ENCODE measurements around the gene SLC25A34. TPM values are rescaled to one million over a fixed set of nuclear protein-coding genes. Genes with fewer than 3 reads are reported as not detected.

The SLC25A34 gene
- total RNA-seq, 4 donors from 2014 or later, result 0.66 to 0.97 (median 0.76) TPM

DNA sequence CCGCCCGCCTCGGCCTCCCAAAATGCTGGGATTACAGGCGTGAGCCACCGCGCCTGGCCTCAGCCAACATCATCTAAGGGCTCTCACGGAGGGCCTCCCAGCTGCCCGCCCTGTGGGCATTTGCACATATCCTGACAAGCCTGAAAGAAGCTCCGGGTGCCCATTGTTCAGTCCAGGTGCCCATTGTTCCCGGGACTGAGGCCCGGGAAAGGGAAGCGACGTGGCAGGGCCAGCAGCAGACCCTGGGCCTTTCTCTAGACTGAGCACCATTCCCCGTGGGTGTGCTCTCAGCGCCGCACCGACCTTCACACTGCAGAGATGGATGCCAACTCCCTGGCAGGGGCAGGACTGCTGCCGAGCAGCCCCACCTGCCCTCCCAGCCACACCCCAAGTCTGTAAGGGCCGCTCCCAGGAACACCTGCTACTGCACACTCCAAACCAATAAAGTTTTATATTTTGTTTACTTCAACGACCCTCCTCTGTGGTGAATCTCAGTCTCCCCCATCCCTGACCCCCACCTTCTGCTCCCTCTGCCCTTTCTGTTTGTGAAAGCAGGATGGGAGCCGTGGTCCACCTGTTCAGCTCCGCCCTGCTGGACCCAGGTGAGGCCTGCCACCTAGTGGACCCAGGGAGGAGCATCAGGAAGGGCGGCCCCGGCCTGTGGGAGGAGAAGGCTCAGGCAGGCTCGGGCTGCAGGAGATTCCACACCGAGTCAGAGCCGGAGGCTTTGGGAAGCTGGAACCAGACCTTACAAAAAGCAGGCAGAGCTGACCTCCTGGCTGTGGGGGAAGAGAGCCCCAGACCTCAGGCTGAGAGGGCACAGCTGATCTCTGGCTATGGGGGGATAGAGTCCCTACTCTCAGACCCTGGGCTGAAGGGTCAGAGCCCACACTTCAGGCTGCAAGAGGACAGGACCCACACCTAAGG lies 5.1 kb downstream of the SLC25A34 start:
- no peaks in the 10 kb centered on the region for H3K9me3 ChIP-seq
- no peak overlapping the region for H3K4me3 ChIP-seq
- H3K36me3 ChIP-seq, result peaks cover 0 to 4% (median 0%) of the 10 kb centered on the region in 4 donors
- peaks cover 8 to 21% (median 16%) of the 10 kb centered on the region in 4 donors for H3K4me1 ChIP-seq
- WGBS, result 71% methylated on average over 19 of the region's 27 CpGs
- TF ChIP-seq POLR2AphosphoS5 (IDR thresholded peaks at IDR 0.05) (peak in 1 of 2 donors; percentile 47), EP300 (IDR thresholded peaks at IDR 0.05) (no peak), POLR2A (IDR thresholded peaks at IDR 0.05; ENCODE audit: low read depth) (no peak)
- TF ChIP-seq, protein P1, sequence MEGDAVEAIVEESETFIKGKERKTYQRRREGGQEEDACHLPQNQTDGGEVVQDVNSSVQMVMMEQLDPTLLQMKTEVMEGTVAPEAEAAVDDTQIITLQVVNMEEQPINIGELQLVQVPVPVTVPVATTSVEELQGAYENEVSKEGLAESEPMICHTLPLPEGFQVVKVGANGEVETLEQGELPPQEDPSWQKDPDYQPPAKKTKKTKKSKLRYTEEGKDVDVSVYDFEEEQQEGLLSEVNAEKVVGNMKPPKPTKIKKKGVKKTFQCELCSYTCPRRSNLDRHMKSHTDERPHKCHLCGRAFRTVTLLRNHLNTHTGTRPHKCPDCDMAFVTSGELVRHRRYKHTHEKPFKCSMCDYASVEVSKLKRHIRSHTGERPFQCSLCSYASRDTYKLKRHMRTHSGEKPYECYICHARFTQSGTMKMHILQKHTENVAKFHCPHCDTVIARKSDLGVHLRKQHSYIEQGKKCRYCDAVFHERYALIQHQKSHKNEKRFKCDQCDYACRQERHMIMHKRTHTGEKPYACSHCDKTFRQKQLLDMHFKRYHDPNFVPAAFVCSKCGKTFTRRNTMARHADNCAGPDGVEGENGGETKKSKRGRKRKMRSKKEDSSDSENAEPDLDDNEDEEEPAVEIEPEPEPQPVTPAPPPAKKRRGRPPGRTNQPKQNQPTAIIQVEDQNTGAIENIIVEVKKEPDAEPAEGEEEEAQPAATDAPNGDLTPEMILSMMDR (IDR thresholded peaks at IDR 0.05), result peak; percentile 73 to 88 (median 86)
- no peaks in the 10 kb centered on the region for H3K27me3 ChIP-seq
- DNase-seq (ENCODE audit: extremely low spot score), result no peak
- intact Hi-C loops (cut with DNase I), result loop anchor here (5.0 kb wide), 1 partner anchor 139 kb away; no protein-coding TSS in a partner anchor
- H3K27ac ChIP-seq (replicated peaks in 1 of 4), result no peak overlapping the region

DNA sequence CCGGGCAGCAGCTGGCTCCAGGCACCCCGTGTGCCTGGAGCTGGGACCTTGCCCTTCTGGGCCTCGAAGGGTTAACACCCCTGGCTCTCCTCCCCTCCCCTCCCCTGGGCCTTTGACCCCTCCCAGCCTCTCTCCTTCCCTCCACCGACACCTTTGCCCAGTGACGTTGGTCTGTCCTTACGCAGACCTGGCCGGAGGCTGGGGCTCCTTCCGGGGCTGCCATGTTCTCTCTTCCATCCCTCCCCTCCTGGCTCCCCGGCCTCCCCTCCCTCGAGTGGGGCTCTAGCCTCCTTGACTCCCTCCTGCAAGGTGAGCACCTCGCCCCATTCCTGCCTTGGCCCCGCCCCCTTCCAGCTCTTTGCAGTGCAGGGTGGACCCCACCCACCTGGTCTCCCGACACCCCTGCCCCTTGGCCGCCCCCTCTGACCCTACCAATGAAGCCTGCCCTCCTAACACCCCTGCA lies 6.3 kb downstream of the SLC25A34 start, which contains the start of gene TMEM82:
Gene TMEM82, plus strand, starts transcription at position 161 of the 463 bp plus-strand sequence. Its CDS starts 61 bp downstream, at position 222.
- no peak for TF ChIP-seq POLR2A (IDR thresholded peaks at IDR 0.05; ENCODE audit: low read depth)
- TF ChIP-seq, protein P1 (IDR thresholded peaks at IDR 0.05), result no peak
- no peak for TF ChIP-seq EP300 (IDR thresholded peaks at IDR 0.05)
- TF ChIP-seq POLR2AphosphoS5 (IDR thresholded peaks at IDR 0.05), result no peak
- peaks cover 0 to 4% (median 0%) of the 10 kb centered on the region in 4 donors for H3K36me3 ChIP-seq
- no peaks in the 10 kb centered on the region for H3K9me3 ChIP-seq
- H3K27ac ChIP-seq (replicated peaks in 1 of 4), result no peak within 1 kb of the TSS
- intact Hi-C loops (cut with DNase I), result loop anchor here (5.0 kb wide), 1 partner anchor 140 kb away; no protein-coding TSS in a partner anchor
- H3K4me1 ChIP-seq, result peaks cover 4 to 13% (median 9%) of the 10 kb centered on the region in 4 donors
- no peak within 1 kb of the TSS for H3K4me3 ChIP-seq
- no peaks in the 10 kb centered on the region for H3K27me3 ChIP-seq
- DNase-seq (ENCODE audit: extremely low spot score), result no peak
- 43% methylated on average over 14 of the region's 14 CpGs for WGBS

DNA sequence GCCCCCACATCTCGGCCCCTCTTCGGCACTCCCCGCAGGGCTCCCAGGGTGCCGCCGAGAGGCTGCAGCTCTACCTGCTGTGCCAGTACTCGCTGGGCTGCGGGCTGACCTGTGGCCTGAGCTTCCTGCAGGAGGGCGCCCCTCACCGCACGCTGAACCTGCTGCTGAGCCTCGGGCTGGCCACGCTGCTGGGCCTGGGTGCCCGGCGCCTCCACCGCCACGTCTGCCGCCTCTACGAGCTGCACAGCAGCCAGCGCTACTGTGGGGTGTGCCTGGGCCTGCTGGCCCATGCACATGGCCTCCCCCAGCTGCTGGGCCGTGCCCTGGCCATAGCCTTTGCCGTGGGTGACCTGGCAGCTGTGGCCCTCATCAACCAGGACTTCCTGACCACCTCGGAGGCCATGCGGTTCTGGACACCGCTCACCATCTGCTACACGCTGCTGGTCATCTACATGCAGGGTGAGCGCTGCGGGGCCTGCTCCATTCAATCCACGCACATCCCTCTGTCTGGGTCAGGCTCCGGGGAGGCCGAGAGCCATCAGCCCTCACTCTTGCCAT lies 8.1 kb downstream of the SLC25A34 start:
- DNase-seq (ENCODE audit: extremely low spot score), result no peak
- Histone ChIP-seq H3K36me3 (peaks cover 0 to 4% (median 0%) of the 10 kb centered on the region in 4 donors), H3K27ac (replicated peaks in 1 of 4) (no peak overlapping the region), H3K27me3 (no peaks in the 10 kb centered on the region), H3K9me3 (no peaks in the 10 kb centered on the region), H3K4me1 (peaks cover 0 to 7% (median 5%) of the 10 kb centered on the region in 4 donors), H3K4me3 (no peak overlapping the region)
- intact Hi-C loops (cut with DNase I), result loop anchor here (5.0 kb wide), 1 partner anchor 142 kb away; no protein-coding TSS in a partner anchor
- TF ChIP-seq POLR2A (IDR thresholded peaks at IDR 0.05; ENCODE audit: low read depth) (no peak), POLR2AphosphoS5 (IDR thresholded peaks at IDR 0.05) (no peak), EP300 (IDR thresholded peaks at IDR 0.05) (no peak)
- TF ChIP-seq, protein P1 (IDR thresholded peaks at IDR 0.05), result no peak
- WGBS, result 90% methylated on average over 8 of the region's 30 CpGs

DNA sequence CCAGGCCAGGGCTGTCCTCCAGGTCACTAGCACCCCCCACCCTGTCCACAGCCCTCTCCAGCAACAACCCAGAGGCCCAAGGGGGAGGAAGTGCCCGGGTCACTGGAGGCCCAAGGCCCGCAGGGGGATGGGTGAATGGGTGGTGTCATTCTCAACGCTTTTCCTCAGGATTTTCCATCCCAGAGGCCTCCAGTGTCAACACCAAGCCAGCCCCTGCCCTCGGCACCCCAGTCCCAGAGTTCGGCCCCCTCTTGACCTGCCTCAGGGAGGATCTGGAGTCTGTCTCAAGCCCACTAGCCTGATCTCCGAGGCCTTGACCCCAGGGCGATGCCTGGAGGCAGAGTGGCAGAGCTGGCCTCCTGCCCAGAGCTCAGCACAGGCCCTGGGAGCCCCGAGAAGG lies 11.3 kb downstream of the SLC25A34 start:
- intact Hi-C loops (cut with DNase I), result no loop called here
- peaks cover 0 to 8% (median 1%) of the 10 kb centered on the region in 4 donors for H3K4me1 ChIP-seq
- no peaks in the 10 kb centered on the region for H3K27me3 ChIP-seq
- H3K4me3 ChIP-seq, result no peak overlapping the region
- no peaks in the 10 kb centered on the region for H3K9me3 ChIP-seq
- no peaks in the 10 kb centered on the region for H3K36me3 ChIP-seq
- TF ChIP-seq POLR2AphosphoS5 (IDR thresholded peaks at IDR 0.05) (no peak), EP300 (IDR thresholded peaks at IDR 0.05) (no peak), POLR2A (IDR thresholded peaks at IDR 0.05; ENCODE audit: low read depth) (no peak)
- TF ChIP-seq, protein P1 (IDR thresholded peaks at IDR 0.05), result no peak
- H3K27ac ChIP-seq (replicated peaks in 1 of 4), result no peak overlapping the region
- DNase-seq (ENCODE audit: extremely low spot score), result no peak
- WGBS, result 86% methylated on average over 2 of the region's 8 CpGs

All from esophagus muscularis mucosa (tissue), 4 donors.